ENCODE results near the gene CAMKK2.

GRCh38 chr12:121209221-121209620, 87.3 kb downstream of the CAMKK2 start:
- TF ChIP-seq POLR2A (IDR thresholded peaks at IDR 0.05; ENCODE audit: low read depth, low read length) = no peak
- TF ChIP-seq POLR2AphosphoS5 (IDR thresholded peaks at IDR 0.05; ENCODE audit: low read depth, low read length) = no peak
